ENCODE measurements around the gene PTBP1. TPM values are rescaled to one million over a fixed set of nuclear protein-coding genes. Genes with fewer than 3 reads are reported as not detected.

Gene PTBP1
- total RNA-seq, 1 experiment from 2014 or later, result 712 TPM

GRCh38 chr19:782185-782877 is 14.9 kb upstream of the PTBP1 start:
- Histone ChIP-seq H4K91ac (ENCODE audit: insufficient read length, low read depth, low read length) (peak overlapping the region; percentile 36), H3K9me3 (ENCODE audit: control insufficient read depth, low read depth, low read length) (no peaks in the 10 kb centered on the region), H3K79me2 (ENCODE audit: insufficient read depth, low read length) (no peaks in the 10 kb centered on the region), H4K20me1 (ENCODE audit: control insufficient read depth, insufficient read depth, insufficient read length) (no peaks in the 10 kb centered on the region), H3K4me2 (ENCODE audit: insufficient read depth, insufficient read length, low read length) (peak overlapping the region; percentile 45), H2BK5ac (ENCODE audit: insufficient read length, low read length) (peak overlapping the region; percentile 43), H2AFZ (ENCODE audit: low read length) (no peak overlapping the region), H3K18ac (ENCODE audit: insufficient read length, low read depth, low read length) (peak overlapping the region; percentile 93), H2BK12ac (ENCODE audit: insufficient read length, low read depth, low read length) (peak overlapping the region; percentile 68), H3K14ac (ENCODE audit: insufficient read depth, low read length) (peak overlapping the region; percentile 90), H4K5ac (ENCODE audit: insufficient read length, low read depth, low read length) (peak overlapping the region; percentile 39), H4K8ac (replicated peaks; ENCODE audit: insufficient read length, low read depth, low read length) (peak overlapping the region; percentile 90), H3K56ac (ENCODE audit: insufficient read length, low read depth, low read length) (no peak overlapping the region), H3K4me1 (ENCODE audit: insufficient read depth, low read length) (no peaks in the 10 kb centered on the region; the same call in 1 of the 2 replicates), H3K27me3 (ENCODE audit: insufficient read depth, low read length) (no peaks in the 10 kb centered on the region), H3K4ac (ENCODE audit: low read depth, low read length) (peak overlapping the region; percentile 39; the same call in 1 of the 2 replicates), H3K23me2 (ENCODE audit: insufficient read length, low read depth, low read length, poor library complexity, severe bottlenecking) (peaks cover 16% of the 10 kb centered on the region), H2AK5ac (ENCODE audit: insufficient read length, low read length) (peak overlapping the region; percentile 56), H2BK20ac (ENCODE audit: low read depth, low read length, poor library complexity, severe bottlenecking) (no peak overlapping the region), H3T11ph (ENCODE audit: low read length) (no peak overlapping the region), H3K27ac (ENCODE audit: insufficient read length, low read depth, low read length) (peak overlapping the region; percentile 55), H2BK120ac (ENCODE audit: low read depth, low read length, poor library complexity, severe bottlenecking) (no peak overlapping the region), H2BK15ac (ENCODE audit: low read depth, low read length) (no peak overlapping the region), H3K23ac (ENCODE audit: insufficient read length, low read depth, low read length) (no peak overlapping the region), H3K9ac (ENCODE audit: extremely low read depth, insufficient read length, low read length) (no peak overlapping the region), H3K79me1 (ENCODE audit: insufficient read depth, low read depth, low read length, poor library complexity, severe bottlenecking) (no peaks in the 10 kb centered on the region)
- no peaks in the 10 kb centered on the region for H3K9me3 Mint-ChIP-seq
- TF ChIP-seq CTCF (conservative IDR thresholded peaks at IDR 0.05), result no peak
- H3K27me3 Mint-ChIP-seq (ENCODE audit: low read depth), result peaks cover 4% of the 10 kb centered on the region
- peak overlapping the region; percentile 55 to 68 for H3K4me3 Mint-ChIP-seq
- peaks cover 0 to 8% (median 7%) of the 10 kb centered on the region in 3 experiments; a peak in 4 of 7 replicates for H3K36me3 Mint-ChIP-seq (ENCODE audit: insufficient read depth in 1 of 3, low read depth in 3 of 3)
- WGBS (ENCODE audit: extremely low coverage, insufficient read length, low lambda C conversion rate), result no CpG with 5 or more reads among the region's 29 CpGs
- peak overlapping the region; percentile 94 to 98 (median 96); a peak in 6 of 7 replicates for H3K27ac Mint-ChIP-seq
- H3K4me1 Mint-ChIP-seq, result peaks cover 21 to 30% of the 10 kb centered on the region in 2 experiments
- DNase-seq, result peak; percentile 68

All from H9 (cell line).